Upper lobe of left lung (tissue), 4 donors: ENCODE measurements around the gene MCTP2.

Source experiments
- CTCF ChIP-seq, 6 experiments: fragments of 450-650 bp in 4 of 6; fragments of 200-600 bp in 2 of 6; sonication (generic) in 2 of 6; IDR thresholded peaks; one replicate each; pipeline ENCODE4 v1.5.1; 2016 to 2019; ENCODE audit warnings: antibody characterized with exemption in 6 of 6
- EP300 ChIP-seq, 4 donors: sonication (generic); formaldehyde crosslinking; IDR thresholded peaks; one replicate each; pipeline ENCODE4 v1.5.1; 2017; ENCODE audit warnings: antibody characterized with exemption in 4 of 4, control low read depth in 2 of 4
- POLR2A ChIP-seq, 4 donors: fragments of 450-650 bp; IDR thresholded peaks; one replicate each; pipeline ENCODE4 v1.5.1; 2016 to 2017; ENCODE audit warnings: antibody characterized with exemption in 4 of 4, mild to moderate bottlenecking in 2 of 4
- POLR2AphosphoS5 ChIP-seq, 2 donors: sonication (generic); formaldehyde crosslinking; IDR thresholded peaks; one replicate each; pipeline ENCODE4 v1.5.1; 2017; ENCODE audit warnings: antibody characterized with exemption in 2 of 2

GRCh38 chr15:94360251-94360685 lies 128.9 kb downstream of the MCTP2 start:
- no peak for TF ChIP-seq POLR2A (IDR thresholded peaks at IDR 0.05)
- no peak for TF ChIP-seq CTCF (IDR thresholded peaks at IDR 0.05)
- TF ChIP-seq POLR2AphosphoS5 (IDR thresholded peaks at IDR 0.05): no peak
- TF ChIP-seq EP300 (IDR thresholded peaks at IDR 0.05): no peak
